ENCODE data around the gene TWIST2.

- TF ChIP-seq POLR2A (IDR thresholded peaks at IDR 0.05) = no peak
- TF ChIP-seq, protein P1, sequence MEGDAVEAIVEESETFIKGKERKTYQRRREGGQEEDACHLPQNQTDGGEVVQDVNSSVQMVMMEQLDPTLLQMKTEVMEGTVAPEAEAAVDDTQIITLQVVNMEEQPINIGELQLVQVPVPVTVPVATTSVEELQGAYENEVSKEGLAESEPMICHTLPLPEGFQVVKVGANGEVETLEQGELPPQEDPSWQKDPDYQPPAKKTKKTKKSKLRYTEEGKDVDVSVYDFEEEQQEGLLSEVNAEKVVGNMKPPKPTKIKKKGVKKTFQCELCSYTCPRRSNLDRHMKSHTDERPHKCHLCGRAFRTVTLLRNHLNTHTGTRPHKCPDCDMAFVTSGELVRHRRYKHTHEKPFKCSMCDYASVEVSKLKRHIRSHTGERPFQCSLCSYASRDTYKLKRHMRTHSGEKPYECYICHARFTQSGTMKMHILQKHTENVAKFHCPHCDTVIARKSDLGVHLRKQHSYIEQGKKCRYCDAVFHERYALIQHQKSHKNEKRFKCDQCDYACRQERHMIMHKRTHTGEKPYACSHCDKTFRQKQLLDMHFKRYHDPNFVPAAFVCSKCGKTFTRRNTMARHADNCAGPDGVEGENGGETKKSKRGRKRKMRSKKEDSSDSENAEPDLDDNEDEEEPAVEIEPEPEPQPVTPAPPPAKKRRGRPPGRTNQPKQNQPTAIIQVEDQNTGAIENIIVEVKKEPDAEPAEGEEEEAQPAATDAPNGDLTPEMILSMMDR (IDR thresholded peaks at IDR 0.05) = no peak
- no peak for TF ChIP-seq POLR2AphosphoS5 (IDR thresholded peaks at IDR 0.05)
- TF ChIP-seq EP300 (IDR thresholded peaks at IDR 0.05) = no peak
Observed at GRCh38 chr2:238938003-238938400, 90.1 kb downstream of the TWIST2 start.
